Adipocyte (in vitro differentiated cells): Measurements from ENCODE around the gene ETNK2.
"Not testable (repeated sequence)": the region's sequence is repeated elsewhere in the genome, so short reads cannot be mapped to it uniquely, and the experiment has no call there.

Source experiments
- DNase-seq: peaks from one replicate; pipeline ENCODE4 v3.0.0-alpha.2; 2015; ENCODE audit warnings: low read depth
- H3K27me3 ChIP-seq: replicated peaks from 2 replicates; pipeline ENCODE4 v1.7.0; 2013; ENCODE audit warnings: mild to moderate bottlenecking, low read length, moderate library complexity; ENCODE audit not compliant: control insufficient read depth, insufficient read depth
- H3K36me3 ChIP-seq: 2 replicates; pipeline ENCODE4 v1.7.0; 2013; ENCODE audit warnings: low read length, mild to moderate bottlenecking, moderate library complexity; ENCODE audit not compliant: control insufficient read depth, insufficient read depth, severe bottlenecking
- H3K4me1 ChIP-seq: 2 replicates; pipeline ENCODE4 v1.7.0; 2013; ENCODE audit warnings: mild to moderate bottlenecking, low read length, moderate library complexity; ENCODE audit not compliant: control insufficient read depth, insufficient read depth
- H3K4me3 ChIP-seq: 2 replicates; pipeline ENCODE4 v1.7.0; 2013; ENCODE audit warnings: mild to moderate bottlenecking, low read length, moderate library complexity
- H3K9ac ChIP-seq: 2 replicates; pipeline ENCODE4 v1.7.0; 2013; ENCODE audit warnings: mild to moderate bottlenecking, low read length, moderate library complexity
- H3K9me3 ChIP-seq: 2 replicates; pipeline ENCODE4 v1.7.0; 2013; ENCODE audit warnings: mild to moderate bottlenecking, low read length, moderate library complexity; ENCODE audit not compliant: control insufficient read depth

Gene ETNK2

DNA sequence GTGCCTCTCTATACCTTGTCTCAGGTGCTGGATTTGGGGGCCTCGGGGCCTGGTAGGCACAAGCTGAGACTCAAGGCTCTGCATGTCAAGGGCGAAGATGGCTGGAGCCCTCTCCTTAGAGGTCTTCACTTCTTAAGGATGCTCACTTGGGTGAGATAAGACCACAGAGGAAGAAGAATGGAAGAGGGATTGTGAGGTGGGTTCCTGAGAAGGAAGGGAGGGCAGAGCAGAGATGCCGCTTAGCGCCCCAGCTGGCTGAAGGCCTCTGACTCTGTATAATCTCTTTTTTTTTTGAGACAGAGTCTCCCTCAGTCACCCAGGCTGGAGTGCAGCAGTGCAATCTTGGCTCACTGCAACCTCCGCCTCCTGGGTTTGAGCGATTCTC, 46.7 kb downstream of the ETNK2 start:
- H3K4me1 ChIP-seq, result peaks cover 37% of the 10 kb centered on the region
- H3K4me3 ChIP-seq, result no peak overlapping the region
- no peak for DNase-seq
- H3K36me3 ChIP-seq, result peaks cover 3% of the 10 kb centered on the region
- no peaks in the 10 kb centered on the region for H3K27me3 ChIP-seq
- no peaks in the 10 kb centered on the region for H3K9me3 ChIP-seq
- no peak overlapping the region for H3K9ac ChIP-seq

DNA sequence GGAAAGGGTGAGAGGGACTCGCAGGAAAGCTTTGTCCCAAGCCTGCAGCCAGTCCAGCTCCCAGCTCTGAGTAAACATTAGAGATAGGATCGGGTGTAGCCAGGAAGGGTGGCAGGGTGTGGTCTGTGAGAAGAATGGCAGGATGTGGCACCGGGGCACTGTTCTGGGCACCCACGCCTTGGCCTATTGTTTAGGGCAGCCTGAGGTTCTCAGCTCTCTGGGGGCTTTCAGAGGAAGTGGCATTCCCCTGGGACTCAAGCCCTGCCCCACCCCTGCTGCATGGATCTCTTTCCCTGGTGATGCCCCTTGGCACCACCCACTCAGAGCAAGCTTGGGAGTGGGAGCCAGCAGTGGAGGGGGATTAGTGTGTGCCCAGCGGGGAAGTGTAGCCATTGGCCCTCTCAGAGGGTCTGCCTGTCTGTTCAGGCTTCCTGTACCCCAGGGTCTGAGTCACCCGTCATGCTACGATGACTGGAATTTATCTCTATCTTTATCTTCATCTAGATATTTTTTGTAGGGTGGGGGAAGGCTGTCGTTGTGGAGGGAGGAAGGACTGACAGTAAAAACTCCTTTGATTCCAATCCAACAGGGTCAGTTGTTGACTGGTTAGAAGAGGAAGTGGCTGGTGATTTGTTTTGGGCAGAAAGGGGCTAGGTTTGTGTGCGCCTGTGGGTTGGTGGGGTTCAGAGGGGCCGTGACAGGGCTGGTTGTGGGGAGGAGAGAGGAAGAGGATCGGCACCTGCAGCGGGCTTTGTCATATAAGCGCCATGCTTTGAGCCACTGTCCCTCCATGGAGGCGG, 47.3 kb downstream of the ETNK2 start:
- no peaks in the 10 kb centered on the region for H3K9me3 ChIP-seq

DNA sequence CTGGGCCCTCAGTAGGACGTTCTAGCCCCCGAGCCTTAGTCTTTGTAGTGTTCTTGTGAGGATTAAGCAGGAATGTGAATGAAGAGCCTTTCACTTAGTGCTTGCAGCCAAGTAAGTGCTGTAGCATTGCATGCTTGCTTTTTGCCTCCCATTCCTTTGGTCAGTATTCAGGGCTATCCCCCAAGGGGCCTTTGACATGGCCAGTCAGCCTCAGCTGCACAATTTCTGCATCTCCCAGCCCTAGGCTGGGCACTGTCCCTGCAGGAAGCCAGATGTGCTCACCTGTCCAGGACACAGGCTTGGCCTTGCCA, 48.5 kb downstream of the ETNK2 start:
- Histone ChIP-seq H3K27me3 (no peaks in the 10 kb centered on the region), H3K9me3 (no peaks in the 10 kb centered on the region), H3K36me3 (no peaks in the 10 kb centered on the region), H3K4me1 (peaks cover 37% of the 10 kb centered on the region), H3K9ac (peak overlapping the region; percentile 45), H3K4me3 (no peak overlapping the region)
- peak; percentile 46 for DNase-seq

More for the DNA sequence above, 47.3 kb downstream of the ETNK2 start:
- no peak overlapping the region for H3K9ac ChIP-seq
- peaks cover 37% of the 10 kb centered on the region for H3K4me1 ChIP-seq
- peaks cover 3% of the 10 kb centered on the region for H3K36me3 ChIP-seq
- H3K4me3 ChIP-seq, result no peak overlapping the region
- no peaks in the 10 kb centered on the region for H3K27me3 ChIP-seq
- no peak for DNase-seq

DNA sequence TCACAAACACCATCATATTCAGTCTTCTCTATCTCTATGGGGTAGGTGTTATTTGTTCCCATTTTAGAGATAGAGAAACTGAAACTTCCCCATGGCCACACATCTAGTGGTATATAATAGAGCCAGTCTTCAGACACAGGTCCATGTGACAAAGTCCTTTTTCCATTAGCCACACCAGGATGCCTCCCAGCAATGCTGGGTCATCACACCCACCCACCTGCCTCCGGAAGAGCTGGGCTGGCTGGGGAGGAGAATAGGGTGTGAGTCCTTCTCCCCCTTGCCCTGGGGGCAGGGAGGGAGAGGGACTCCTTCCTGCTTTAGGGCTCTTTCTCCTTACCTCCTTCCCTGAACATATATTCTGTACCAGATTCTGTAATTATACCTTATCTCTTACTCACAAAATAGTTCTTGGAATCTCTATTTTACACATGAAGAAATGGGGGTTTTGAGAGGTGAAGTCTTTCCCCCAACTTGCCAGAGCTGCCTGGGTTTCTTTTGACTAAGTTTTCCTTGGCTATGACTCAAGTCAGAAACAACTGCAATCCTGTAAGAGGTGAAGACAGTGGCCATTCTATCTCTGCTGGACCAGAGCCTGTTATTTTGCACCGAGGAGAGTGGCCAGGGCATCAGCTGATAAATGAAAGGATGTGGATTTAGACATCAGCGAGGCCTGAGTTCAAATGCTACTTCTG, 49.0 kb downstream of the ETNK2 start:
- peak; percentile 23 for DNase-seq
- Histone ChIP-seq H3K9ac (peak overlapping the region; percentile 45), H3K4me3 (no peak overlapping the region), H3K27me3 (no peaks in the 10 kb centered on the region), H3K4me1 (peaks cover 37% of the 10 kb centered on the region), H3K9me3 (no peaks in the 10 kb centered on the region), H3K36me3 (no peaks in the 10 kb centered on the region)

DNA sequence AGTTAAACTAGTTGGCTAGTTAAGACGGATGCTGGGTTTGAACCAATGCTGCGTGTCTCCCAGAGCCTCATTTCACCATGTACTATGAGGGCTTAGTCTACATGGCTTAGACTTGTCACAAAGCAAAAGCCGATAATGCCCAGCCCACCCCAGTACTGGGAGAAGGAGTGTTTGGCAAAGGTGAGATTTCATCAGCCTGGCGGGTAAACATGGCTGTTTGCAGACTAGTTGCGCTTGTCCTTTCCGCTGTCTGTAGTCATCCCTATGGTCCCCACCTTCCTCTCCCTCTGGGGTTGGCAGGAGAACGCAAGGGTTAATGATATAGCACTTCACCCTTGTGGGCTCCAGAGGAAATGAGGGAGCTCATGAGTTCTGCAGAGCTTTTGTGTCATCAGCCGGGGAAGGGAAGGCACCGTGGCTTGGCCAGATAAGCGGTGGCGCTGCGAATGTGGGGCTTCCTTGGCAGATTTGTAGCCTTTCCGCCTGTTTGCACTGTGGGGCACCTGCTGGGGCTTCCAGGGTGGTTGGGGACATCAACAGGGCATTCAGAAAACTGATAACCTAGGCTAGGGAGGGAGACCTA, 49.7 kb downstream of the ETNK2 start:
- Histone ChIP-seq H3K4me3 (no peak overlapping the region), H3K9ac (no peak overlapping the region), H3K4me1 (peaks cover 37% of the 10 kb centered on the region), H3K36me3 (no peaks in the 10 kb centered on the region), H3K9me3 (no peaks in the 10 kb centered on the region), H3K27me3 (no peaks in the 10 kb centered on the region)
- no peak for DNase-seq

DNA sequence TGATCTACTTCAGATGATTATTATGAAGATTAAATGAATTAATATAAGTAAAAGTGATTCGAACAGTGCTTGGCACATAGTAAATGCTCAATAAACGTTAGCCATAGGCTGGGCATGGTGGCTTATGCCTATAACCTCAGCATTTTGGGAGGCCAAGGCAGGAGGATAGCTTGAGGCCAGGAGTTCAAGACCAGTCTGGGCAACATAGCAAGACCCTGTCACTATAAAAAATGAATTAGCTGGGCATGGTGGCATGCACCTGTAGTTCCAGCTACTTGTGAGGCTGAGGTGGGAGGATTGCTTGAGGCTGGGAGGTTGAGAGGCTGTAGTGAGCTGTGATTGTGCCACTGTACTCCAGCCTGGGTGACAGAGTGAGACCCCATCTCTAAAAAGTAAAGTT, 52.1 kb downstream of the ETNK2 start:
- not testable (repeated sequence) for H3K9me3 ChIP-seq, DNase-seq, H3K27me3 ChIP-seq, H3K4me3 ChIP-seq, H3K36me3 ChIP-seq, H3K9ac ChIP-seq
- H3K4me1 ChIP-seq, result peaks cover 40% of the 10 kb centered on the region

DNA sequence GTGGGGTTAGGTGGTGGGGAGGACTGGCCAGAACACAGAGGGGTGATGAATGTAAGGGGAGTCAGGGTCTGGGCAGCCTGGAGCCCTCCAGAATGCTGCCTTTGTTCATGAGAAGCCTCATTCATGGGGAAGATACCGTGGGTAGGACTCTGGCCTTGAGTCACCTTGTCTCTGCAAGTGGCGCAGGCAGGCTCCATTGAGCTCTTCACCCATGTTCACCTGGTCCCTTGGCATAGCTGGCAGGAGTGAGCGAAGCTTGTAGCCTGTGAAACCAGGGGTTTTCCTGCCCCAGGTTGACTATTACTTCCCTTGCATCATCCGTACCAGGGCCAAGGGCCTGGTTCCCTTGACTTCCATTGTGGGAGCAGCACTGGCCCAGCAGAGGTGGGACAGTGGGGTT, 53.2 kb downstream of the ETNK2 start:
- no peak for DNase-seq
- Histone ChIP-seq H3K36me3 (no peaks in the 10 kb centered on the region), H3K27me3 (no peaks in the 10 kb centered on the region), H3K4me3 (no peak overlapping the region), H3K9ac (no peak overlapping the region), H3K9me3 (no peaks in the 10 kb centered on the region), H3K4me1 (peaks cover 29% of the 10 kb centered on the region)

DNA sequence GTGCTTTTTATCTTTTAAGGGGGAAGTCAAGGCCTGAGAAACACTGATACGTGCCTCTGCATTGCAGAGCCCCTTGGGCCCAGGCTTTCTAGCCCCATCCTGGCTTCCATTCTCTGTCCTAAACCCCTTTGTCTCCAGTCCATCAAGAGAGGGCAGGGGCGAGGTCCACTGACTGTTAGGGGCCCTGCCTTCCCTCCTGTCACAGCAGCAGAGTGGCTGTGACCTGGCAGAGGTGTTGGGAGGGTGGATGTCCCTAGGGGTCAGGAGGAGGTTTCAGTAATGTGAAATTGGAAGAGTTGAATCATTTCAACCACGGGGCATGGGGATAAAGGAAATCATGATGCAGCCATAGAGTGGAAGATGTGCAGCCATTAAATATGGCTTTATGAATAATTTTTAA, 54.9 kb downstream of the ETNK2 start:
- no peaks in the 10 kb centered on the region for H3K27me3 ChIP-seq
- no peak overlapping the region for H3K9ac ChIP-seq
- peaks cover 14% of the 10 kb centered on the region for H3K4me1 ChIP-seq
- DNase-seq, result no peak
- H3K9me3 ChIP-seq, result no peaks in the 10 kb centered on the region
- no peaks in the 10 kb centered on the region for H3K36me3 ChIP-seq
- no peak overlapping the region for H3K4me3 ChIP-seq

DNA sequence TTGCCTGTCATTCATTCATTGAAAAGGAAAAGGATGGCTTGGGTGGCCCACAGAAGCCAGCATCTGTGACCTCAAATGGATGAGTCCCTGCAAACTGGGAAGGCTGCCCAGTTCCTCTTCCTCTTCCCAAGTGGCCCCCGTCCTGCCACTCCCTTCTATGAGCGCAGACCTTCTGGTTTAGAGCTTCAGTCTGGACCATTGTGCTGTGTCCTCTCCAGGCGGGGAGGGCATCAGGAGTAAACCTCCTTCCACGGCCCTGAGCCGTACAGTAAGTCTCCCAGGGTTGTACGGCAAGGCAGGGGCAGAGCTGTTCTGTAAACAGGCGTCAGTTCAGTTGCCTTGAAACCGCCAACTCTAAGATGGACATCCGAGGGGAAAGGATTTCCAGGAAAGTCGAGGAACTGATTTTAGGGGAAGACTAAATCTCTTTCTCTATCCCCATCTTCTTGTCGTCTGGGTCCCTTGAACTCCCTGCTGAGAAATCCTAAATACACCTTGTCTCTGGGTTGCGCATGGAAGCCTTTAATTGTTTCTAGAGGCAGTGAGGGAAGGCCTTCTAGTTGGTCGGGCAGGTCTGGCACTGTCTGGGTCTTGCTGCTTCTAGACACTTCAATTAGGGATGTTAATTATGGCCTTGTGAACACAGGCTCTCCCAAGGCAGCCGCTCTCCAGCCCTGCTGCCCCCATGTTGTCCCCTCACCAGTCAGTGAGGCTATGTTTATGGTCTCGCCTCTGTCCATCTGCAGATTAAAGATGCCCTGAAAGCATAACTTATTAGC, 56.8 kb downstream of the ETNK2 start:
- no peak overlapping the region for H3K4me3 ChIP-seq
- H3K9me3 ChIP-seq, result no peaks in the 10 kb centered on the region
- H3K27me3 ChIP-seq, result no peaks in the 10 kb centered on the region
- no peak for DNase-seq
- H3K9ac ChIP-seq, result no peak overlapping the region
- H3K4me1 ChIP-seq, result peaks cover 6% of the 10 kb centered on the region
- H3K36me3 ChIP-seq, result no peaks in the 10 kb centered on the region

DNA sequence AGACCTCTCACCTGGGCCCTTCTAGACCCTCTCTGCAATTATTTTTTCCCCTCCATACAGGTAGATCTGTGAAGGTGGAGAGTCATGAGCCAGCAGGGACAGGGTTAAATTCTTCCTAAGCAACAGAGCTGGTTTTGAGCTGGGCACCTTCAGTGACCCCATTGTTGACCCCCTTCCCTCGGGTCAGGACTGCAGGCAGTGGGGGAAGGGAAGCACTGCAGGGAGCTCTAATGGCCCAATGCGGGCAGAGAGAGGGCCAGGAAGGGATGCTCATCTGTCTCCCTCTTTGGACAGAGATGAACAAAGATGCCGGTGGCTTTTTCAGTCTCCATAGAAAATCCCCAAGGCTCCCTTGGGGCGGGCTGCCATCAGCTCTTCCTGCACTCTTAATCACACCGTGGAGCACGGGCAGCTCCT, 57.5 kb downstream of the ETNK2 start:
- no peak overlapping the region for H3K4me3 ChIP-seq
- DNase-seq, result no peak
- no peak overlapping the region for H3K9ac ChIP-seq
- peaks cover 13% of the 10 kb centered on the region for H3K4me1 ChIP-seq
- no peaks in the 10 kb centered on the region for H3K36me3 ChIP-seq
- H3K9me3 ChIP-seq, result no peaks in the 10 kb centered on the region
- H3K27me3 ChIP-seq, result no peaks in the 10 kb centered on the region

DNA sequence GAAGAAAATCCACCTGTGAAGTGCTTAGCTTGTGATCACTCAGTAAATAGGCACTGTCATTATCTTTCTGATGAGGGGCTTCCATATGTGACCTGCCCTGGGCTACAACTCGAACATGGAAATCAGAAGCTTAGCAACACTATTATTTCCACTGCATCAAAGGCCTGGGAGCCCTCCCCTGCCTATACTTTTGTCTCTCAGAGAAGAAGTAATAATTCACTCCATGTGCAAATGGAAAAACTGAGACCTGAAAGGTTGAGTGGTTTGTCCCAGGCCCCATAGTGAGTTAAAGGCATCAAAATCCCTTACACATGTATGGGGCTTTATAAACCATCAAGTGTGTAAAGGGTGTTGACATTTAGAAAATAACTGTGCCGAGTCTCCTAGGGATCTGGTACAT, 58.1 kb downstream of the ETNK2 start:
- Histone ChIP-seq H3K9me3 (no peaks in the 10 kb centered on the region), H3K4me3 (no peak overlapping the region), H3K9ac (no peak overlapping the region), H3K36me3 (no peaks in the 10 kb centered on the region), H3K27me3 (no peaks in the 10 kb centered on the region), H3K4me1 (peaks cover 17% of the 10 kb centered on the region)
- no peak for DNase-seq
